Activated T-cell treated with anti-CD3 and anti-CD28 coated beads, Interleukin-2, amount 50 U/mL, for 4 hours (primary cell): ENCODE data around the gene LIF. TPM values are rescaled to one million over a fixed set of nuclear protein-coding genes. Genes with fewer than 3 reads are reported as not detected.

Experiments
- ATAC-seq, 2 donors: fragments of 200-7000 bp; cut with Tn5 transposase; one replicate each; pipeline ENCODE4 v1.10.0; 2021
- DNase-seq: peaks from one replicate; pipeline ENCODE4 v3.0.0-alpha.2; 2020
- H3K27me3 Mint-ChIP-seq: one replicate; pipeline ENCODE4 v1.8.0; 2021; ENCODE audit warnings: low read depth, mixed read lengths
- H3K36me3 Mint-ChIP-seq: one replicate; pipeline ENCODE4 v1.8.0; 2022; ENCODE audit warnings: mixed read lengths; ENCODE audit not compliant: insufficient read depth
- H3K4me1 Mint-ChIP-seq: one replicate; pipeline ENCODE4 v1.8.0; 2021; ENCODE audit warnings: low read depth, mixed read lengths
- H3K4me3 Mint-ChIP-seq: one replicate; pipeline ENCODE4 v1.8.0; 2021; ENCODE audit warnings: mild to moderate bottlenecking, moderate library complexity, mixed read lengths
- H3K9me3 Mint-ChIP-seq: one replicate; pipeline ENCODE4 v1.8.0; 2021; ENCODE audit warnings: mixed read lengths
- total RNA-seq, 3 donors: library from RNA; stranded (reverse); gene quantifications; one replicate each; pipeline ENCODE4 v1.2.1, GENCODE V29; 2021

LIF gene
- total RNA-seq, 3 donors from 2014 or later, result 226 to 440 (median 307) TPM

DNA sequence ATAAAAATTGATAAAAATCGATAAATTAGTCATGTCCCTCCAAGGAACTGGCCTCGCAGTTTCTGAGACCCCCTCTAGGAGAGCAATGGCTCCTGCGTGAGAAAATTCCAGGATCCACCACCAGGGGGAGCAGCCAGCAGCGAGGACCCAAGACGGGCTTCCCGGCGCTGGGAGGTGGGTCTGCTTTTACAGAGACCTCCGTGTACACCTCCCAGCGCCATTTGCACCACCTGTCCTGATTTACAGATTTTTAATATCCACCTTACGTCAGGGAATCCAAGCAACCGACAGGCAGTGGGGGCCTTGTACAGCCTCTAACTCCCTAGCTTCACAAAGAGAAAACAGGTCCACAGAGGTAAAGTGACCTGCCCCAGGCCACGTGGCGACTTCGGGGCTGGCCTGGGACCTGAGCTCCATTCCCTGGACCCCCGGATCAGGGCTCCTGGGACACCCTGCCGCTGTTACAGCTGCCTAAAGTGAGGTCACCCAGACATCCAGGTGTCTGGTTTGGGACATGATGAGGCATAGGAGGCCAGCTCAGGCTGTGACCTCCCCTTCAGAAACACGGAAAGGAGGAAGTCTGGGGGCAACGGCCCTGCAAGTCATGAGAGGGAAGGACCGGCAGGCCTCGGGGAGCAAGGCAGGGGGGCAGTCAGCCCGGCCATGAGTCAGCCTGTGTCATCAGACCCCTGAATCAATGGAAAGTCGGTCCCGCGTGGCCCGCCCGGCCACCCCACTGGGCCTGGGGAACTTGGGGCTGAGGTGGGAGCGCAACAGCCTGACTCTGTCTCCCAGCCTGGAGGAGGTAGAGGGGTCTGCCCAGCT, 16.6 kb upstream of the LIF start:
- Mint-ChIP-seq H3K9me3 (no peaks in the 10 kb centered on the region), H3K27me3 (no peaks in the 10 kb centered on the region), H3K4me3 (peak overlapping the region; percentile 74), H3K36me3 (peaks cover 6% of the 10 kb centered on the region), H3K4me1 (peaks cover 39% of the 10 kb centered on the region)
- DNase-seq, result peak; percentile 84
- no peak for ATAC-seq

DNA sequence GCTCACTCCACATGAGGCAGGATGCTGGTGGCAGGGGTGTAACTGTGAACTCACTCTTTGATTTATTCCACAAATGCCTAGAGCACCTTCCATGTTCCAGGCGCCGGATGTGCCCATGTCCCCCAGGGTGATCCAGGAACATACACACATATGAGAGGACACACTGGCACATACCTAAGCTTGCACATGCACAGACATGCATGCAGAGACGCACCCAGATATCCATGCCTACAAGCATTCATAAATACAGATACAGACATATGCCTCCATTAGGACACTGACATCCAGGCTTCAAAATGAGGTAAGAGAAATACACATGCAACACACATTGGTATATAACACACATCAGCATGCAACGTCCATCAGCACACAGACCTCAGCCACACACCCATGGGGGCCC, 15.6 kb upstream of the LIF start:
- DNase-seq (no peak), ATAC-seq (no peak)
- Mint-ChIP-seq H3K4me3 (no peak overlapping the region), H3K4me1 (peaks cover 30% of the 10 kb centered on the region), H3K9me3 (no peaks in the 10 kb centered on the region), H3K27me3 (no peaks in the 10 kb centered on the region), H3K36me3 (peaks cover 6% of the 10 kb centered on the region)

DNA sequence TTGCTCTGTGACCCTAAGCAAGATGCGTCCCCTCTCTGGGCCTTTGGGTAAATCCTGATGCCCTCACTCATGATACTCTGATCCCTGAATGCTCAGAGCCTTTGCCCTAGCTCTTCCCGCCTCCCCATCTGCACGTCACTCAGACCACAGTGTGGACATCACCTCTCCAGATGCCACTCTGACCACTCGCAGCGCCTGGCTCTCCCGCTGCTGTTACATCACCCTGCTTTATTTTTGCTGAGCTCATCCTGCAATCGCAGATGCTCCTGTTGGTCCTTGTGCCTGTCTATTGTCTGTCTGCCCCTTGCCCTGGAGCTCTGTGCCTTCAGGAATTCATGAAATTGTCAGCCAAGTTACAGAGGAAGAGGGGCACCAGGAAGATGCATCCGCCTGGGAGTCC, 14.6 kb upstream of the LIF start:
- no peak for DNase-seq
- Mint-ChIP-seq H3K9me3 (no peaks in the 10 kb centered on the region), H3K4me3 (no peak overlapping the region), H3K4me1 (peaks cover 28% of the 10 kb centered on the region), H3K27me3 (no peaks in the 10 kb centered on the region), H3K36me3 (peaks cover 6% of the 10 kb centered on the region)
- no peak for ATAC-seq

- no peak overlapping the region for H3K4me3 Mint-ChIP-seq
- ATAC-seq (no peak), DNase-seq (no peak)
- peaks cover 6% of the 10 kb centered on the region for H3K36me3 Mint-ChIP-seq
- no peaks in the 10 kb centered on the region for H3K9me3 Mint-ChIP-seq
- H3K27me3 Mint-ChIP-seq, result no peaks in the 10 kb centered on the region
- peaks cover 26% of the 10 kb centered on the region for H3K4me1 Mint-ChIP-seq
Measured at GRCh38 chr22:30260682-30261081, 14.1 kb upstream of the LIF start.

GRCh38 chr22:30260276-30260675, 13.7 kb upstream of the LIF start:
- no peaks in the 10 kb centered on the region for H3K9me3 Mint-ChIP-seq
- no peak overlapping the region for H3K4me3 Mint-ChIP-seq
- no peak for DNase-seq
- ATAC-seq, result no peak
- peaks cover 22% of the 10 kb centered on the region for H3K4me1 Mint-ChIP-seq
- no peaks in the 10 kb centered on the region for H3K27me3 Mint-ChIP-seq
- H3K36me3 Mint-ChIP-seq, result peaks cover 6% of the 10 kb centered on the region

DNA sequence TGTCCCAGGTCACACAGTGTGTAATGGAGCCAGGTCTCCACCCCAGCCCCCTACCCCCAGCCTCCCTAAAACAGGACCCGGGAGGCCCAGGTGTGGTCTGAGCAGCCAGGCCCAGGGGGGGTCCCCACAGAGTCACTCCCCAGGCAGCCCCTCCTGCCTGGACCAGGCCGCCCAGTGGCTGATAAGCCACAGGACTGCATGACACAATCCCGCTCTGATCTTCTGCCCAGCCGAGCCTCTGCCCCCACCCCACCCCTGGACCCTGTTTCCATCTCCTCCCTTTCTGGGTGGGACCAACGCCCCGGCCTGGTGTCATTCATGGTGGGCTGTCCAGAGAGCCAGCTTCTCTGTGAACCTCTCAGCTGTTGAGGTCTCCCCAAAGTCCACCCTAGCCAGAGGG, 7.8 kb upstream of the LIF start:
- Mint-ChIP-seq H3K27me3 (no peaks in the 10 kb centered on the region), H3K4me3 (no peak overlapping the region), H3K36me3 (no peaks in the 10 kb centered on the region), H3K4me1 (peaks cover 16% of the 10 kb centered on the region), H3K9me3 (no peaks in the 10 kb centered on the region)
- ATAC-seq, result no peak
- no peak for DNase-seq

DNA sequence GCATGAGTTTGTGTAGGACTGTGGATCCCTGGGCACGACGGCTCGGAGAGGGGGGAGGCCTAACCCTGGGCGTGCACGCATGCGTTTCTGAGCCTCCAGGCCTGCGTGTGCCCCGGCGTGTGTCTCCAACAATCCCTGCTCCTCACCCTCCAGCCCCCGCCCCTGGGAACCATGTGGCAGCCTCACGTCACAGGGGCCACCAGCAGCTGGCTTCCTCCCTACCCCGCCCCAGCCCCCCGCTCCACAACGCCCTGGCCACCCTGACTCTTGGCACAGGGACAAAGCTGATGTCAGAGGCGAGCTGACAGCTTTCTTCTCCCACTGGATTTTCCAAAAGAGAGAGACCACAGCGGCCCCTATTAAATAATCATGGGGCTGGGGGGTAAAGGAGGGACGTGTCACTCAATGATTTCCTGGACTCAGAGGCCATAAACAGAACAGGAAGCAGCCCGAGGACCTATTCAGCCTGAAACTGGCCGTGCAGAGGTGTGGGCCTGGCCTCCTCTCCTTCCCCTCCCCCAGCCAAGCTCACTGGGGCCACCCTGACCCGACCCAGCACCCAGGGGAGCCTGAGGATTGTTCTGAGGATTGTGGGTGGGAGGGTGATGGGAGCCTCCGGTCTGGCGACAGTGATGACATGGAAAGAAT, 6.8 kb upstream of the LIF start:
- Mint-ChIP-seq H3K27me3 (no peaks in the 10 kb centered on the region), H3K36me3 (no peaks in the 10 kb centered on the region), H3K4me1 (peaks cover 21% of the 10 kb centered on the region), H3K4me3 (no peak overlapping the region), H3K9me3 (no peaks in the 10 kb centered on the region)
- ATAC-seq (no peak), DNase-seq (no peak)

DNA sequence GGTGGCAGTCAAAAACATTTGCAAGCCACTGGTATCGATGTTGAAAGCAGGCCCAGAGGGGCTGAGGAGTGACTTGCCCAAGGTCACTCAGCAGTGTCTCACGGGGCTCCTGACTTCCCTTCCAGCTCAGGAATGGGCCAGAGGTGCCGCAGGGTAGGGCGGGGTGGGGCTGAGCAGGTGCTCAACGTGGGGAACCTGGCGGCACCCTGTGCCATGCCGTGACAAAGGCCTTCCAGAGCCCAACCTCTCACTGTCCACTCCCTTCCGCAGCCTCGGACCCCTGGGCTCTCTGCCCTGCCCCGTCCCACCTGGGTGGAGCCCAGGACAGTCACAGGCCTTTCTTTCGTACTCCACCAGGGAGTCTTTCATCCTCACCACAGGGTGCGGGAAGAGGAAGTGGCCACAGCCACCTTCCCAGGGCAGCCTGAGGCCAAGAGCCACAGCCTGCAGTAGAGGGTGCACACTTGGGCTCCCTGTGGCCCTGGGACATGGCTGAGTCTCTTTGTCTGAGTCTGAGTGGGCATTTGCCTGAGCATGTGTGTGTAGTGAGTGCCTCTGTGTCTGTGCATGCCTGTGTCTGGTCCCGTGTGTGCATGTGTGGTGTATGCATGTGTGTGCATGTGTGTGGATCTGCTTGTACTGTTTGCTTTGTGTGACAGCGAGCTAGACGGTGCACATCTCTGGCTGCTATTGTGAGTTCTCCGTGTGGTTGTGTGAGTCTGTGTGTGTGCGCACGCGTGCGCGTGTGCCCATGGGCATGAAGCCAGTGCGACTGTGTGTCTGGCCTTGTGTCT, 6.0 kb upstream of the LIF start:
- Mint-ChIP-seq H3K36me3 (no peaks in the 10 kb centered on the region), H3K27me3 (peaks cover 3% of the 10 kb centered on the region), H3K9me3 (no peaks in the 10 kb centered on the region), H3K4me3 (no peak overlapping the region), H3K4me1 (peaks cover 24% of the 10 kb centered on the region)
- DNase-seq (no peak), ATAC-seq (no peak)

GRCh38 chr22:30251711-30252110, 5.2 kb upstream of the LIF start:
- ATAC-seq, result no peak
- Mint-ChIP-seq H3K9me3 (no peaks in the 10 kb centered on the region), H3K4me1 (peaks cover 33% of the 10 kb centered on the region), H3K4me3 (no peak overlapping the region), H3K36me3 (no peaks in the 10 kb centered on the region), H3K27me3 (peaks cover 3% of the 10 kb centered on the region)
- no peak for DNase-seq

- Mint-ChIP-seq H3K4me1 (peaks cover 35% of the 10 kb centered on the region), H3K36me3 (no peaks in the 10 kb centered on the region), H3K9me3 (no peaks in the 10 kb centered on the region), H3K4me3 (no peak overlapping the region), H3K27me3 (peaks cover 3% of the 10 kb centered on the region)
- ATAC-seq, result peak; percentile 30 to 40
- DNase-seq, result no peak
Measured at GRCh38 chr22:30250661-30251267, 4.2 kb upstream of the LIF start.

DNA sequence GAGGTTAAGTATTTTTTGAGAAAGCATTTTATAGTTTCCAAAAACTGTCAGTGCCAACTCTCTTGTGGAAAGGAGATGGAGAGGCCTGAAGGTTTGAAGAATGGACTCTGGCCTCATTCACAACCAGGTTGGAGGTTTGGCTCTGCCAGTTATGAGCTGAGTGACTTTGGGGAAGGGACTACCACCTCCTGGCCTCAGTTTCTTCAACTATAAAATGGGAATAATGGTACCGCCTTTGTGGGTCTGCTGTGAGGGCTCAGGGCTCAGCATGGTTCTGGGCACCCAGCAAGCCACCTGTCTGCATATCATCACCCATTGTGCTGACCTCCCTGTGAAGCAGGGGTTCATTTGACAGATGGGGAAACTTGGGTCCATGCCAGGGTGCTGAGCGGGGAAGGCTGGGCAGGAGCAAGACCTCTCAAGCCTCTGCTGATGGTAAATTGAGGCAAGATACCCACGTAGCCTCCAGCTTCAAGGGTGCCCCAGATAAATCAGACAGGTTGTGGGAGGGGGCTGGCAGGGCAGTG, 3.5 kb upstream of the LIF start:
- ATAC-seq, result no peak

DNA sequence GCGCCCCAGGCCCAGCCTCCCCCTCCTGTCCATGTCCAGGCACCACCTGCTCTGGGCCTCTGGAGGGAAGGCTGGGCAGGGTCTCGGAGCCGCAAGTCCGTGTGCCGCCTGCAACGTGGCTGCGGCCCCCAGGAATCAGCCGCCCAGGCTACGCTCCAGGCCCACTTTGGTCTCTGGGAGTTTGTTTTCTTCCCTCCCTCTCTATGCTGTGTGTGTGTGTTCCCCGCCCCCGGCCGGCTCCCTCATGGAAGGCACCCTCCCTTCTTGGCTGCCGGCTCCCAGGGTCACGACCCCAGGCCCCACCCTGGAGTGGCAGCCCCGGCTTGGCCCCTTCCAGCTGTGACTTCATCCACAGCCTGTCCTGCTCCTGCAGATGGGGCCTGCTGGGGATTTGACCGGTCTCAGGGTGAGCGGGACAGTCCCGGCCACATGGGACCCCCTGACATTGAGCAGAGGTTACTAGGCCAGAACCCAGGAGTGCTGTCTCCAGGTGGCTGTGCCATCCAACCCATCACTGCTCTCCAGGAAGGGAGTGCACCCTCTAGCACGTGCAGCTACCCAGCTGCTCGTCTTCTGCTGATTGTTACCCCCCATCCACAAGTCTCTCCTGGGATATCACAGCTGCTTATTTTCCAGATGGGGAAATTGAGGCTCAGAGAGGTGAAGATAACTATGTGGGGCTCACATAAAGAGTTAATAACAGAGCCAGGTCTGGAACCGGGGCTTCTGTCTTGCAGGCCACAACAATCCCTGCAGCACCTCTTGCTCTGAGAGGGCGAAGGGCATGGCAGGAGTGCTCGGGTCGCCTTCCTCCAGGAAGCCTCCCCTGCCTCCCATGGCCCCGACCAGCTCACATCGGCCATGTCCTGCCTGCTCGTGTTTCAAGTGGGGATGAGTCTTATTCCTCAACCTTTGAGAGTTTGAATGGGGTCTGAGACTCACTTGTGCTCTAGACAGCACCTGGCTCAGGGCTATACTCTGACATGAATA, 2.8 kb upstream of the LIF start:
- ATAC-seq, result no peak
- Mint-ChIP-seq H3K4me3 (peak overlapping the region; percentile 58), H3K4me1 (peaks cover 43% of the 10 kb centered on the region), H3K9me3 (no peaks in the 10 kb centered on the region), H3K27me3 (peaks cover 3% of the 10 kb centered on the region), H3K36me3 (peaks cover 7% of the 10 kb centered on the region)
- DNase-seq, result no peak

More for the DNA sequence above, 3.5 kb upstream of the LIF start:
- Mint-ChIP-seq H3K4me3 (no peak overlapping the region), H3K36me3 (peaks cover 3% of the 10 kb centered on the region), H3K4me1 (peaks cover 39% of the 10 kb centered on the region), H3K9me3 (no peaks in the 10 kb centered on the region), H3K27me3 (peaks cover 3% of the 10 kb centered on the region)
- no peak for DNase-seq

GRCh38 chr22:30248484-30248883, 1.9 kb upstream of the LIF start:
- ATAC-seq (no peak), DNase-seq (no peak)
- no peaks in the 10 kb centered on the region for H3K9me3 Mint-ChIP-seq
- peaks cover 15% of the 10 kb centered on the region for H3K36me3 Mint-ChIP-seq
- peak overlapping the region; percentile 58 for H3K4me3 Mint-ChIP-seq
- H3K4me1 Mint-ChIP-seq, result peaks cover 50% of the 10 kb centered on the region
- H3K27me3 Mint-ChIP-seq, result peaks cover 3% of the 10 kb centered on the region
